Measurements from ENCODE around the gene SERPINC1. TPM values are rescaled to one million over a fixed set of nuclear protein-coding genes. Genes with fewer than 3 reads are reported as not detected.

SERPINC1 gene
- total and polyA plus RNA-seq, 2 of the 8 experiments (the other 6 are each of a cell fraction or from before 2014, with no cell fraction given), result 0.08 TPM; not detected in 1

DNA sequence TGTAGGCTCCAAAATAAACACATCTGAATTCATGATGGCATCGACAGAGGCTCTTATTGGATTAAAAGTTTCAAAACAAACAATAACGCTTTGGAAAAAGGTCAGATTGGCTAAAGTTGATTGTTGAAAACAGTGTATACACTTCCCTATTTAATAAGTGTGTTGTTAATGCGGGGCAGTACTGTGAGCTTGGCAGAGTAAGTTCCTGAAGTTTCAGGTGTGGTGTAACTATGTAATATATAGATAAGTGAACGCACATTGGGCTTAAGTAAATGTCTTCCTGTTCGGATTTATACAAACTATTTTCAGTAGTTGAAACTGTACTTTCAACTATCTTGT, 48.1 kb downstream of the SERPINC1 start (continued):
- TF ChIP-seq JUND (IDR thresholded peaks at IDR 0.05; ENCODE audit: low read length) (no peak), HDAC6 (IDR thresholded peaks at IDR 0.05; ENCODE audit: low read depth, low read length) (no peak), BCL11A (IDR thresholded peaks at IDR 0.05; ENCODE audit: low read depth in 2 of 2, low read length in 2 of 2) (no peak)
- TF ChIP-seq, protein P1, sequence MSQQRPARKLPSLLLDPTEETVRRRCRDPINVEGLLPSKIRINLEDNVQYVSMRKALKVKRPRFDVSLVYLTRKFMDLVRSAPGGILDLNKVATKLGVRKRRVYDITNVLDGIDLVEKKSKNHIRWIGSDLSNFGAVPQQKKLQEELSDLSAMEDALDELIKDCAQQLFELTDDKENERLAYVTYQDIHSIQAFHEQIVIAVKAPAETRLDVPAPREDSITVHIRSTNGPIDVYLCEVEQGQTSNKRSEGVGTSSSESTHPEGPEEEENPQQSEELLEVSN (IDR thresholded peaks at IDR 0.05), result no peak
- TF ChIP-seq, protein P2, sequence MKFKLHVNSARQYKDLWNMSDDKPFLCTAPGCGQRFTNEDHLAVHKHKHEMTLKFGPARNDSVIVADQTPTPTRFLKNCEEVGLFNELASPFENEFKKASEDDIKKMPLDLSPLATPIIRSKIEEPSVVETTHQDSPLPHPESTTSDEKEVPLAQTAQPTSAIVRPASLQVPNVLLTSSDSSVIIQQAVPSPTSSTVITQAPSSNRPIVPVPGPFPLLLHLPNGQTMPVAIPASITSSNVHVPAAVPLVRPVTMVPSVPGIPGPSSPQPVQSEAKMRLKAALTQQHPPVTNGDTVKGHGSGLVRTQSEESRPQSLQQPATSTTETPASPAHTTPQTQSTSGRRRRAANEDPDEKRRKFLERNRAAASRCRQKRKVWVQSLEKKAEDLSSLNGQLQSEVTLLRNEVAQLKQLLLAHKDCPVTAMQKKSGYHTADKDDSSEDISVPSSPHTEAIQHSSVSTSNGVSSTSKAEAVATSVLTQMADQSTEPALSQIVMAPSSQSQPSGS (IDR thresholded peaks at IDR 0.05; ENCODE audit: low read length), result no peak

All from H1 (cell line).